Cardiac ventricle fibroblast (primary cell): ENCODE data around the gene CC2D1B. TPM values are rescaled to one million over a fixed set of nuclear protein-coding genes. Genes with fewer than 3 reads are reported as not detected.

Experiments
- total RNA-seq: library from RNA; depleted of rRNA; stranded (reverse); fragments of >200 nt; gene quantifications from 2 replicates; pipeline ENCODE4 v1.2.3, GENCODE V29; 2015

The CC2D1B gene
- total RNA-seq, result 14.5 and 15.1 TPM in 2 replicates

GRCh38 chr1:52365746-52366516 lies at the start of gene CC2D1B:
Gene CC2D1B, minus strand, starts transcription at chr1:52366205. Its CDS starts 1,585 bp downstream, at chr1:52364620.

GRCh38 chr1:52404116-52404974 lies 38.3 kb upstream of the CC2D1B start, which contains the start of the genes ORC1 and PRPF38A:
Gene ORC1, minus strand, starts transcription at chr1:52404423. Its CDS starts 2,200 bp downstream, at chr1:52402223.
Gene PRPF38A, plus strand, starts transcription at chr1:52404602. Its CDS starts 148 bp downstream, at chr1:52404750.

Other genes with a start within 250 kb of the CC2D1B start
- 15.4 and 17.7 TPM in 2 replicates for gene ZFYVE9, start 224.1 kb downstream of the CC2D1B start, total RNA-seq
- 0.34 and 0.50 TPM in 2 replicates for gene ORC1, start 38.2 kb upstream of the CC2D1B start, total RNA-seq
- gene PRPF38A, start 38.4 kb upstream of the CC2D1B start, total RNA-seq, result 7.5 and 11.9 TPM in 2 replicates
- 14.5 and 18.3 TPM in 2 replicates for gene TUT4, start 186.9 kb upstream of the CC2D1B start, total RNA-seq
- gene GPX7, start 236.2 kb upstream of the CC2D1B start, total RNA-seq, result 21.6 and 31.8 TPM in 2 replicates